Measurements from ENCODE around the gene SNORC.
"Not testable (repeated sequence)": the region's sequence is repeated elsewhere in the genome, so short reads cannot be mapped to it uniquely, and the experiment has no call there.

SNORC gene

DNA sequence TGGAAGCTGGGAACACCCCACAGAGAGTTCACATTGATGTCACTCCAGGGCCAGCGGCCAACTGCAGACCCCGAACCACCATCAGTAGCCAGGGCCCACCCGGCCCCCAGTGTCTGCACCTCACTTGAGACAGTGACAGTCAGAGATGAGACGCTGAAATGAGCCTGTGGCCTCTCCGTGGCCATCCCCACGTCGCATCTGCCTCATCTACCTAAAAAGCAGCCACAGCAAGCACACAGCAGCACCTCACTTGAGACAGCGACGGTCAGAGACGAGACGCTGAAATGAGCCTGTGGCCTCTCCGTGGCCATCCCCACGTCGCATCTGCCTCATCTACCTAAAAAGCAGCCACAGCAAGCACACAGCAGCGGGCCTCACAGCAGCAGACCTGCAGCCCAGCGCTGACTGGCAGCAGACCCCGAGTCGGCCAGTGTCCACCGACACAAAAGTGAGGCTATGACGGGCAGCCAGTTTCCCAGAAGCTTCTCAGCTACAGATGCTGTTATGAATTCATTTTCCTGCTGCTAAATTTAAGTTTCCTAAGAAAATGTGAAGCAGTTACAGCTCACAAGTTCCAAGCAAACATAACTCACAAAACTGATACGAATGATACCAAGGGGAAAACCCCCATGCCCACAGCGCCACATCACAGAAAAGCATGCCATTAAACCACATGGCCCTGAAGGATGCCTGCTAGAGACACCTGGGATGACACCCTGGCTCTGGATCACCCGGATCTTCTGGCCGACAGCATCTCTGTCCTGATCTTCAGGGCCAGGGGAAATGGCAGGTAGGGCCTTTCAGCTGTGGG, 27.7 kb downstream of the SNORC start:
- no peak for FAIRE-seq

DNA sequence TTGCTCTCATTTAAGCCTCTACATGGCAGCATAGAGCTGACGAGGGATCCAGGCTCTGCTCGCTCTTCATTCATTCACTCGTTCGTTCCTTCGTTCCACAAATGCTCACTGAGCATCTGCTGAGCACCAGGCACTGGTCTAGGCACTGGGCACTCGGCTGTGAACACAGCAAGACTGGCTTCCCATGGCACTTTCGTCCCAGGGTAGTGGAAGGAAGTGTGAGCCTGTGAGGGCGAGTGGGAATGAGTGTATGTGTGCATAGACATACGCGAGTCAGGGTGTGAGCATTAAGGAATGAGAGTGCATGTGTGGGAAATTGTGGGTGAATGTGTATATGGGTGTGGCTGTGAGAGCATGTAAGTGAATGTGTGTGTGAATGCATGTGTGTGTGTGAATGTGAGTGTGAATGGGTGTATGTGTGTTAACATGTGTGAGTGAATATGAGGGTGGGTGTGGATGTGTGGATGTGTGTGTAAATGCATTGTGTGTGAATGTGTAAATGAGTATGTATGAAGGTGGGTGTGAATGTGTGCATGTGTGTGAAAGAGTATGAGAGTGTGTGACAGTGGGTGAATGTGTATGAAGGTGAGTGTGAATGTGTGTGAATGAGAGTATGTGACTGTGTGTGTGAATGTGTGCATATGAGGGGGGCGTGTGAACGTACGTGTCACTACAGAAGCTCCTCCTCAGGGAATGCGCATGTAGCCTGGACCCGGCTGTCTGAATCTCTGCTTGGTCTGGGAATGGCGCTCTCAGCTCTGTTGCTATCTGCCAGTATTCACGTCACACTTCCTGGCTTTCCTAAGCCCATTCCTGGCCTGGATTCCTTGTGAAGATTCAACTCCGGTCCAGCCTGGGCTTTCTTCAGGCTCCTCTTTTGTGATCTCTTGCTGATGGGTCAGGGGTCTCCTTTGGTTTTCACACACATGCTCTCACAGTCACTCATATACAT, 28.8 kb downstream of the SNORC start:
- FAIRE-seq, result no peak

DNA sequence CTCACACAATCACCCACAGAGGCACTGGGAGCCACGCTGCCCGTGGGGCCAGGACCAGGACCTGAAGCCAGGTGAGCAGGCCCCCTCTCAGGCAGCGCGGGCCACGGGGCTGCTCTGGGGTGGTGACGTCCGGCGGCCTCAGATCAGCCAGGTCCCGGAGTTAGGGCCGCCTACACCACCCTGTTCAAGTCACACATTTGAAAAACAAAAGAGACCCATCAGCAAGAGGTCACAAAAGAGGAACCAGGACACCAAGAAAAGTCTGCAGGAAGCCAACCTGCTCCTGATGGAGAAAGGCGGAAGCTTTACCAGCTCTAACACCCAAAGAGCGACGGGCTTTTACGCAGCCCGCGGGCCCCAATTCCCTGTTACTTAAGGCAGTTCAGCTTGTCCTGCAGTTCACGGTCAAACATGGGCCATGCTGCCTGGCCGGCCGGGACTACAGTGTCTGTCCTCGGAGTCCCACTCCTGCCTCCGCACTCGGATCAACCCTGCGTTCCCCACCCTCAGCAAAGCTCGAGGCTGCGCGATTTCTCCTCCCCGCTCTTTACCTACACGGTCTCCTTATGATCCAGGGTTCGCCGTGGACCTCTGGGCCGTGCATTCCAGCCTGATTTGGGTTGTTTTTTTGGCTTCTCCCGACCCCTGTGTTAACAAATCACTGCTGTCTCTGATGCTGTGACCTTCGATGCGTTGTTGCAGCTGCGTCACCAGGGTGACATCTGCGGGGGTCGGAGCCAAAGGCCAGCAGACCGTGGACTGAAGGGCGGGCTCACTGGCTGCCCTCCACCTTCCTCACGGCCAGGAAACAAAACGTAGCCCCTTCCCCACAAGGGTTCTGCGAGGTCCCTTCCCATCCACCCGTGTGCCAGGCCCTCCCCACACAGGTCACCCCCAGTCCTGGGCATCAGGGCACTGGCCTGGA, 31.0 kb downstream of the SNORC start:
- FAIRE-seq, result no peak

DNA sequence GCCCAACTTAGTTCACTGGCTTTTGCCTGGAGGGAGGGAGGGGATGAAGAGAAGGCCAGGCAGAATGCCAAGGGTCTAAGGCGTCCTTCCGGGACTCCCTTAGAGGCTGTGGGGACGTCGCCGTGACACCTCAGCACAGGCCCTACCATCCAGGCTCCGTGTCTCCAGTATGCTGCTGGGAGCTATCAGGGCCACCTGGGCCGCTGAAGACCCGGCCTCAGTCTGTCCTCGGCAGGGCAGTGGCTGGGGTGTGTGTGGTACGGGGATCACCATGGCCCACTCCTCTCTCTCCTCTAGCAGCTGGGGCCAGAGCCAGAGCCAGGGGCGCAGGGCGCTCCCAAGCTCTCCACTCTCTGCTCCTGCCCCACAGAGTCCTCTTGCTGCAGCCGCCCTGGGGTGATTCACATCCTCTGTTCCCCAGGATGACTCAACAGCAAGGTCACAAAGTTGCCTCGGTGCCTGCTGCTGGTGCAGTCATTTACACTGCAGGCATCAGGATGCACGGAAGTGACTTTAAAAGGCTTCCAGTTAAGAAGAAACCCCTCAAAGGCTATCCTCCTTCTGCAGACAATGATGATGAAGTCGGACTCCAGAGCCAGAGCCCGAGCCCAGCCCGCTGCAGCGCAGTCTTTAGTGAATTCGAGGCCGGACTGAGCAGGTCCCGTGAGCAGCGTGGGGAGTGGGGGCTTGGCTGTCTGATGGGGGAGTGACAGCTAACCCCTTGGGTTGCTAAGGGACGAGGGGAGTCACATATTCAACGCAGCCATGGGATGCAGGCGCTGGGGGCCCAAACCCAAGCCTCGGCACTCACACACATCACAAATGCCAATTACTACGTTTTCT, 31.9 kb downstream of the SNORC start:
- no peak for FAIRE-seq

DNA sequence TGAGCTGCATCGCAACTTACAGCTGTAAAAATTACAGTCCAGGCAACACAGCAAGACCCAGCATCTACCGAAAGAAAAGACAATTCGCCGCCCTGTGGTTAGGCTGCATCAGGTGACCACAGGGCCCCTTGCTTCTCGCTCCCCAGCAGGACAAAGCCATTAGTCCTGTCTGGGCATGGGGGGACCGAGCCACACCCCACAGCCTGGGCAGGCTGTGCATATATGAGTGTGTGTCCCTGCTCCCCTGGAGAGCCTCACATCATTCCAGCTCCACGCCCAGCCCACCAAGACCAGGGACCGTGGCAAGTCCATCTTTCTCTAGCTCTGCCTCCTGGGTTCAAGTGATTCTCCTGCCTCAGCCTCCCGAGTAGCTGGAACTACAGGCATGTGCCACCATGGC, 33.9 kb downstream of the SNORC start:
- FAIRE-seq, result no peak

DNA sequence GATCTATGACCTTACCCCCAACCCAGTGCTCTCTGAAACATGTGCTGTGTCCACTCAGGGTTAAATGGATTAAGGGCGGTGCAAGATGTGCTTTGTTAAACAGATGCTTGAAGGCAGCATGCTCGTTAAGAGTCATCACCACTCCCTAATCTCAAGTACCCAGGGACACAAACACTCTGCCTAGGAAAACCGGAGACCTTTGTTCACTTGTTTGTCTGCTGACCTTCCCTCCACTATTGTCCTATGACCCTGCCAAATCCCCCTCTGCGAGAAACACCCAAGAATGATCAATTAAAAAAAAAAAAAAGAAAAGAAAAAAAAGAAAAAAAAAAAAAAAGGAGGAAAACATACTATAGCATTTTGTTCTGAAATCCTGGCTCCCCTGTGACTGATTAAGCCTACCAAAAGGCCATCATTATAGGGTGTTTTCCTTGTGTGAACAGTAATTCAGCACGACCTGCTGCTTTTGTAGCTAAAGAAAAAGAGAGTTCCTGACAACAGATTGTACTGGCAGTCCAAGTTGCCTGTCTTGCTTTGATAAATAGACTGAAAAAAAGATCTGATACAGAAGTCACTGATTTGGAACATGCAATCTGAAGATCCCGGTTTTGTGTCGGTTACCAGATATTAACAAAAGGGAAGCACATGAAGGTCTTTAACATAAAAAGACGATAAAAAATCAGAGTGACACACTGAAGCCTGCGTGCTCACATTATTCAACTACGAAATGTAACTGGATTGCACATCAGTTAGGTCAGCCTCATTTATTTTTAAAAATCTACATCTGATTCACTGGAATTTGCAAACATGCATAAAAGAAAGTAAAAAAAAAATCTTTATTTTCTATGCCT, 37.0 kb downstream of the SNORC start:
- not testable (repeated sequence) for FAIRE-seq

DNA sequence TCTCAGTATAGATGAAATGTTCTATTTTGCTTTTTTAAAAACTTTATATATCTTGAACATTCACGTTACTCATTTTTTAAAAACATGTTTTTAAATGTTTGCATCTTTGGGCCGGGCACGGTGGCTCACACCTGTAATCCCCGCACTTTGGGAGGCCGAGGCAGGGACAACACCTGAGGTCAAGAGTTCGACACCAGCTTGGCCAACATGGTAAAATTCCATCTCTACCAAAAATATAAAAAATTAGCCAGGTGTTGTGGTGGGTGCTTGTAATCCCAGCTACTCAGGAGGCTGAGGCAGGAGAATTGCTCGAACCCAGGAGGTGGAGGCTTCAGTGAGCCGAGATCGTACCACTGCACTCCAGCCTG, 37.6 kb downstream of the SNORC start:
- not testable (repeated sequence) for FAIRE-seq

DNA sequence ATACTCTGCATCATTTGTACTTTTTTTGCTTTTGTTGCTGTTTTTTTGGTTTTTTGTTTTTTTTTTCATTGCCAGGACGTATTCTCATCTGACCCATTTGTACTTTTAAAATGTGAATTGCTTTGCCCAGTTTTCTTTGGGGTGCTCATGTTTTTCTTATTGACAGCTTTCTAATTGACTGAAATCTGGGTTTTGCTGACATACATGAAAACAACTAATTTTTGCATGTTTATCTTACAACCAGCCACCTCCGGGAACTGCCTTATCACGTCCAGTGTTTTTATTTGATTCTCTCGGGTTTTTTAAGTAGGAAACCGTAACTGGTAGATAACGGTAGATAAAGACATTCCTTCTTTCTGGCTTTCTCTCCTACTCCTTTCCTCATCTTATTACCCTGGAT, 38.6 kb downstream of the SNORC start:
- no peak for FAIRE-seq

DNA sequence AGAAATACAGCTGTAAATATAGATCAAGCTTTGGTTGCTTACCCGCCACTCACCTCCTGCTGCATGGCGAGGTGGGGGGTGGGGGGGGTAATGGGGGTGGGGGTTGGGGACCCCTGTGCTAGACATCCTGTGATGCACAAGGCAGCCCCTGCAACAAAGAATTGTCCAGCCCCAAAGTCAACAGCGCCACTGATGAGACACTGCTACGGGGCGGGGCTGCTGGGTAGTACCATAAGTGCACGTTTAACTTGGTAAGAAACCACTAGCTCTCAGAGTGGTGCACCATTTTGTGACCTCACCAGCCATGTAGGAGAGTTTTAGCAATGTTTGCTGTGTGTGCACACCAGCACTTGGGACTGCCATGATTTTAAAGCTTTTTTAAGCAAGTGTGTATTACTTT, 40.3 kb downstream of the SNORC start:
- no peak for FAIRE-seq

DNA sequence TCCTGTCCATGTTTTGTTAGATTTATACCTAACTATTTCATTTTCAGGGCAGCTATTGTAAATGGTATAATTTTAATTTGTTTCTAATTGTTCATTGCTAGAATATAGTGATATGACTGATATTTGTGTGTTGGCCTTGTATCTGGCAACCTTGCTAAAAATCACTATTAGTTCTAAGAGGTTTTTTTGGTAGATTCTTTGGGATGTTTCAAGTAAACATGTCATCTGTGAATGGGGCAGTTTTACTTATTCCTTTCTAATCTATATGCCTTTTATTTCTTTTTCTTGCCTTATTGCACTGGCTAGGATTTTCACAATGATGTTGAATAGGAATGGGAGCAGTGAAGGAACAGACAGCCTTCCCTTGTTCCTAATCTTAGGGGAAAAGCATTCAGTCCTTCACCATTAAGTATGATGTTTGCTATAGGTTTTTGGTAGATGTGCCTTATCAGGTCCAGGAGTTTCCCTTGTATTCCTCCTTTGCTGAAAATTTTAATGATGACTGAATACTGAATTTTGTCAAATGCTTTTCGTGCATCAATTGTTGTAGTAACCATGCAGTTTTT, 41.7 kb downstream of the SNORC start:
- FAIRE-seq, result no peak

DNA sequence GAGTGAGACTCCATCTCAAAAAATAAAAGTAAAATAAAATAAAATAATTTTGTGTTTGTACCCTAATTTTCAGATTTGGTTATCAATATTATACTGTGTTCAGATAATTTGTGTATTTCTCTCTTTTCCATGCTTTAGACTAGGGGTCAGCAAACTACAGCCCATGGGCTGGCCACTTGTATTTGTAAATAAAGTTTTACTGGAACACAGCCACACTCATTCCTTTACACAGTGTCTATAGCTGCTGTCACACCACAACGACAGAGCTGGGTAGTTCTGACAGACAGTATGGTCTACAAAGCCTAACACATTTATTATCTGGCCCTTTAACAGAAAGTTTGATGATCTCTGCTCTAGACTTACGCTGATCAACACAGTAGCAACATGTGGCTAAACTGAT, 43.8 kb downstream of the SNORC start:
- no peak for FAIRE-seq

DNA sequence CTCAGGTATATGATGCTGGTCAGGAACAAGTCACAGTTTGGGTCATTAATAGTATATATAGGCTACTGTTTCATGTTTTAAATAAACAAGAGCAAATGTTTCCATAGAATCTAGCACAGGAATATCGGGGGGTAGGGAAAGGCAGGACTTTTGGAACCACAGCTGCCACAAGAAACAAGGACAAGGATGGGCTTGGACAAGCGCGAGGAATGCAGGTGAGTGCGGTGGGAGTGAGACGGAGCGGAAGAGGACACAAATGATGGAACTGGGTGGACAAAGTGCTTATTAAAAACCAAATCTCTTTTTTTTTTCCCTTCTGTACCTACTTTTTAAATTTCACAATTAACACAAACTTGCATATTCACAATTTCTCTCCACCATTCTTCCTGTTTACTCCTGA, 49.1 kb downstream of the SNORC start:
- FAIRE-seq, result no peak

DNA sequence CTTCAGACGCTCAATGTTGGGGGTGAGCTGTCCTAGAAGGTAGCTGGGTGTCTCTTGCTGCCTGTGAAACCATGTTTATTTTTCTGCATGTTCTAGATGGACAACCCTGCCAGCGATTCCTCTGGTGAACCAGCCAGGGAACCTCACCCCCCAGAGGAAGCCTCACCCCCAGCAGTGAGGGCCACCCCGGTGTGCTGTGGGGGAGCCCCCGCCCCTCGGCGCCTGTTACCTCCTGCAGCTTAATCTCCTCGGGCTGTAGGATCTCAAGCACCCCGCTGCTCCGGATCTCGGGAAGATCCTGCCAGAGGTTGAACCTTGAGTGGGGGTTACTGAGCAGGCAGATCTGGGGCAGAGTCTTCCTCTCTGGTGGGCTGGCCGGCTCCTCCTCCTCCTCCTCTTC, 50.0 kb downstream of the SNORC start:
- no peak for FAIRE-seq

DNA sequence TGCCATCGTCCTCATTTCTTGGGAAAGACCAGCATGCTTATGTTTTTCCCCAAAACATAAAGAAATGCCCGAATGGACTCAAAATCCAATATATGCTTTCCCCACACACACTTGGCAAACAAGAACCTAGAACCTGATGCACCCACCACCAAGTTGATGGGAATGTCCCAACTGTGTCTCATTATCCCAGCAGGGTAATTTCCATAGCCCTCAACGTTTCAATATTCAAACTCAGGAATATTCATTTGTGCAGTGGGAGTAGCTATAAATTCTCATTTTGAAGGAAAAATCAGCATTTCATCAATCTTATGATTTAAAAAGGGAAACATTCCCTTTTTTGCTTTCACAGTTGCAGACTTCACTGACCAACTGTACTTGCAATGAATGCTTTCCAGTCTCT, 50.7 kb downstream of the SNORC start:
- no peak for FAIRE-seq

DNA sequence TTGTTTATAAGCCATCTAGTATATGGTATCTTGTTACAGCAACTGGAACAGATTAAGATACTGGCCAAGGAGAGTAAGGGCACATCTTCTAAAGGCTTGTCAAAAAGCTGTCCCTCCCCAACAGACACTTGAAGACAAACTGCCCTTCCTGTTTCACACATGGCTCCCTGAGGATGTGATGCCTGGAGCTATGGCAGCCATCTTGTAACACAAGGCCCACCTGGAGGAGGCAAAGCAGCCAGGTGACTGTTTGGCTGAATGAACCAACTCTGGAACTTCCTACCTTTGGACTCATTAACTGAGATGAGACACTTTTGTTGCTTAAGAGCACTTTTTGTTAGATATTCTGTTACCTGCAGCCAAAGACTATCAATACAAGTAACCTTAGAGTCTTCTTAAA, 54.4 kb downstream of the SNORC start:
- no peak for FAIRE-seq

DNA sequence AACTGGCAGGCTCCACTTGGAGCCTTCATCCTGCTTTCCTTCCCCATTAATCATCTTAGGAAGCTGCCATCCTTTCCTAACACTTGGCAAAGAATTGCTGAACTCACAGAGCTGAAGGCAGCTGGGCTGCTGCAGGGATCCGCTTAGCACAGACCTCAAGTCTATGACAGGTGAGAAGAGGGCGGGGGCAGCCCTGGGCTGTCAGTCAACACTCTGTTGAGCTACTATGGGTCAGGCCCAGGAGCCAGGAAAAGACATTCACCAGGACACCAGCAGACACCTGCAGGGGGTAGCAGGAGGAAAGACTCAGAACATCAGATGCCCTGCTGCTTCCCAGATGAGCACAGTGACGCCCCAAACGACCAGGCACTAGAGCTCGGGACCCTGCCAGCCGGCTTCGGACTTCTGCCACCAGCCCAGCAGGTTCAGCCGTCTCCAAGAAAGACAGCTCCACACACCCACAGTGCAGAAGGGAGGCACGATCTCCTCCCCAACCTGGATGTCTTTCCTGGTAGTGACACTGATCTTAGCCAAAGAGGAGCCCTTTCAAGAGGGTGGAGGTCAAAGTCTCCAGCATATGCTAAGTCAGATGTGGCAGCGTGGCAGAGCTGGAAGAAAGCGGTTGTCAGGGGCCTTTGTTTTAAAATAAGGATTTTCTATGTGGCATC, 55.2 kb downstream of the SNORC start:
- no peak for FAIRE-seq

DNA sequence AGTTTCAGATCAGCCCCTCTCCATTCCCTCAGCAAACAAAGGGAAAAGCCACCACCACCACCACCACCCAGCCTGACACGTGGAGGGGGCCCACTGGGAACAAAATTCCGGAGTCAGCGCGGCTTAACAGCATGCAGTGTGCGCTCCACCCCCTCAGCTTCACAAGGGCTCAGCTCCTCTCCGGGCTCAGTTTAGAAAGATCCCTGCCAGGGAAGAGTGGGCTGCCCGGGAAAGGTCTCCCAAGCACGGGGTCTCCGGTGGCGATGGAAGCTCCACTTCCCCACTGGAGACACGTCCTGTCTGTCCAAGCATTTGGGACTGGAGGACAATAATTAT, 55.7 kb downstream of the SNORC start:
- FAIRE-seq, result no peak

DNA sequence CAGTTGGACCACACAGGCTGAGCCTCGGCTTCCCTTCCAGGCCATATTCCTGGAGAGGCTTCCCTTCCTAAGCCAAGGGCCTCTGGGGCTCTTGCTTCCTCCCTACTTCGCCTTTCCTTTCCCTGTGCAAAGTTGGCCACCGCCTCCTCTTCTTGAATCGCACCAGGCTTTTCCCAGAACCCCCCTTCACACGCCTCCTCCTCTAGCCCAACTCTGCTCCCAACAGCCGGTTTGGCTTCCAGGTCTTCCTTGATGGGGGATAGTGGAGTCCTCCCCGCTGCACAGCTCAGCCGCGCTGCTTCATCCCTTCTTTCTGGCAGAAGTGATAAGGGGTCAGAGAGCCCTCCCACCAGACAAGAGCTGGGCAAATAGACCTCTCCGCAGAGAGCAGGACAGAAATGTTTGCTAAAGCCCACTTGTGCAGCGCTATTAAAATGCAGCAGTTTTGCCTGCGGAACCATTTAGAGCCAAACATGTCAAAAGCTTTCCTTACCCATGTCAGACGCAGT, 56.4 kb downstream of the SNORC start:
- no peak for FAIRE-seq

DNA sequence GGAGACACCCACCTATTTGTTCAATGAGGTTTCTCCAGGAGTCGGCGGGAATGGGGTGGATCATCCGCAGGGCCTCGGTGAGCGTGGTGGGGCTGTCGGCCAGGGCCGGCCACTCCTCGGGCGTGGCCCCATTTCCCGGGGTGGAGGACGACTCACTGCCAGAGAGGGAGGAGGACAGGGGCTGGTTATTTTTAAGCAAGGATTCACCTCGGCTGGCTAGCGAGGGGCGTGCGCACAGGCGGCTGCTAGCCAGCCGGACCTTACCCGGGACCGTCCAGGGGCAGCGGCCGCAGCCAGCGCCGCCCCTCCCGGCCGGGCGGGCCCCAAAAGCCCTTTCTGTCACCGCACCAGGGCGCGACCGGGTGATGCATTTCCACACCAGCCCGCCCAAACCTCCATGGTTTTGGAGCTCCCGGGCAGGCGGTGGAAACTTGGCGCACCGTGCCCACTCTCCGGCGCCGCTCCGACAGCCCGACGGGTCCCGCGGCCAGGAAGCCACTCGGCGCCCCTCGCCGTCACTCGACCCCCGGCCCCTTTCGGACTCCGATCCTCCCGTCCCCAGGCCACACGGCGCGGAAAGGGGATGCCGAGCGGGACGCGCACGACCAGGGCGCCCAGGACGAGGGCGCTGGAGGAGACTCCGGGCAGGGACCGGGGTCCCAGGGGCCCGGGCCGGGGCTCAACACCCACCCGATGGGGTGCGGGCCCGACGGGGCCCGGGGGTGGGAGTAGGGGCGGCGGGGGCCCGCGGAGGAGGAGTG, 57.1 kb downstream of the SNORC start:
- no peak for FAIRE-seq
